Muscle of leg (tissue), 11 donors: Measurements from ENCODE around the gene GPD1. TPM values are rescaled to one million over a fixed set of nuclear protein-coding genes. Genes with fewer than 3 reads are reported as not detected.

Experiments
- DNase-seq: peaks from one replicate; pipeline ENCODE4 v3.0.0; 2013
- H3K27ac ChIP-seq: one replicate; pipeline ENCODE4 v1.5.1; 2013; ENCODE audit warnings: mild to moderate bottlenecking, low read length, control low read depth
- H3K27me3 ChIP-seq: one replicate; pipeline ENCODE4 v1.6.1; 2013; ENCODE audit warnings: low read length; ENCODE audit not compliant: control insufficient read depth, insufficient read depth
- H3K36me3 ChIP-seq: one replicate; pipeline ENCODE4 v1.6.1; 2013; ENCODE audit warnings: low read length; ENCODE audit not compliant: control insufficient read depth, insufficient read depth
- H3K4me1 ChIP-seq: one replicate; pipeline ENCODE4 v1.6.1; 2013; ENCODE audit warnings: low read length; ENCODE audit not compliant: control insufficient read depth, insufficient read depth
- H3K4me3 ChIP-seq: one replicate; pipeline ENCODE4 v1.5.1; 2013; ENCODE audit warnings: low read length, control low read depth
- H3K9me3 ChIP-seq: replicated peaks from 2 replicates; pipeline ENCODE4 v1.6.1; 2013; ENCODE audit warnings: low read depth, low read length; ENCODE audit not compliant: control insufficient read depth
- WGBS: methylation state at CpG from one replicate; pipeline ENCODE4 v1.1.5; 2013; ENCODE audit warnings: missing lambda C conversion rate; ENCODE audit not compliant: insufficient coverage; 5-methylcytosine and 5-hydroxymethylcytosine counted together
- polyA plus RNA-seq, 8 donors: library from polyadenylated mRNA; unstranded; fragments of 120-200 nt; gene quantifications; one replicate each; pipeline versions ENCODE4 v1.2.1 to v1.2.3, GENCODE V29; 2013; ENCODE audit warnings: inconsistent platforms in 1 of 8, low replicate concordance in 1 of 8; ENCODE audit not compliant: insufficient read length in 8 of 8, insufficient read depth in 1 of 8
- total RNA-seq: library from RNA; stranded (reverse); fragments of 120-200 nt; gene quantifications from one replicate; pipeline ENCODE4 v1.2.4, GENCODE V29; 2013

Gene GPD1
- total and polyA plus RNA-seq, 9 donors: 23.6 to 70.2 (median 56.3) TPM

DNA sequence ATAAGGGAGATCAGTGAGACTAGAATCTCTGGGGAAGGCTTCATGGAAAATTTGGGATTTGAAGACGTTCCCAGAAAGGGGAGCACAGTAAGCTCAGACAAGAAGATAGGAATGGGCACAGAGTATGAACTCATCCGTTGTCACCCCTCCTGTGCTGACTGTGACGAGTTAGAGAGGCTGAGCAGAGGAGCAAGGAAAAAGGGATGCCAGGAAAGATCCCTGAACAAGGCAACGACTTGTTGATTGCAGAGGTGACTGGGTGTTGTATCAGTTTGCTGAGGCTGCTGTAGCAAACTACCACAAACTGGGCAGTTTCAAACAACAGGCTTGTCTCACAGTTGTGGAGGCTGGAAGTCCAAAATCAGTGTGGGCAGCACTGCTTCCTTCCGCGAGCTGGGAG, 5.9 kb upstream of the GPD1 start:
- peaks cover 13% of the 10 kb centered on the region for H3K4me1 ChIP-seq
- 83% methylated on average over 6 of the region's 6 CpGs for WGBS
- peaks cover 83% of the 10 kb centered on the region for H3K36me3 ChIP-seq
- H3K27me3 ChIP-seq: no peaks in the 10 kb centered on the region
- no peaks in the 10 kb centered on the region for H3K9me3 ChIP-seq
- DNase-seq: no peak
- H3K27ac ChIP-seq: no peak overlapping the region
- H3K4me3 ChIP-seq: no peak overlapping the region

DNA sequence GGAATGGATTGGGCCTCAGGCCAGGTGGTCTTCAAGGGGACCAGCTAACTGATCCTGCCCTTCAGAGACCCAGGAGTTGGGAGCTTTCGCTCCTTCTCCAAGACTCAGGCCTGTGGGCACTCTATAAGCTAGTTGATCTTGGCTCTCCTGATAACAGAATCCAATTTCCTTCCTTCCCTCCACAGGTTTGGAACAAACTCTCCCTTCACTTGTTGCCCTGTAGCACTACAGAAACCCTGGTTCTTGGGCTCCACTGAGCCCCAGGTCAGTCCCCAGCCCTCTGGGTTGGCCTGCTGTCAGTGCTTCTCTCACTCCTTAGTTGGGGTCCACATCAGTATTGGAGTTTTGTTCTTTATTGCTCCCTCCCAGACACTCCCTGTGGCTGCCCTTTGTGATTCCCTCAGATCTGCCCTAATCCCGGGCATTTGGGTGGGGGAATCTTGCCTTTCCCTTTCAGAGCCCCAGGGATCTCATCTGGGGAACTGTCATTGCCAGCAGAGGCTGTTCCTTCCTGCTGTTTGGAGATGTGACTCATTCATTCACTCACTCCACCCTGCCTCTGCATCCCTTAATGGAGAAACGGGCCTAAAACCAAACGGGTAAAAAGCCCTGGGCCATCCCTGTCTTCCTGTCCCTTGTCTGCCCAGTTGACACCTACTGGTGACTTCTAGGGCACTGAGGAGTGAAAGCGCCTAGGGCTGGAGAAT, 4.4 kb upstream of the GPD1 start:
- Histone ChIP-seq H3K4me3 (no peak overlapping the region), H3K27ac (no peak overlapping the region), H3K9me3 (no peaks in the 10 kb centered on the region), H3K27me3 (no peaks in the 10 kb centered on the region), H3K36me3 (peaks cover 70% of the 10 kb centered on the region), H3K4me1 (peaks cover 28% of the 10 kb centered on the region)
- DNase-seq: no peak
- WGBS: 74% methylated on average over 3 of the region's 5 CpGs

DNA sequence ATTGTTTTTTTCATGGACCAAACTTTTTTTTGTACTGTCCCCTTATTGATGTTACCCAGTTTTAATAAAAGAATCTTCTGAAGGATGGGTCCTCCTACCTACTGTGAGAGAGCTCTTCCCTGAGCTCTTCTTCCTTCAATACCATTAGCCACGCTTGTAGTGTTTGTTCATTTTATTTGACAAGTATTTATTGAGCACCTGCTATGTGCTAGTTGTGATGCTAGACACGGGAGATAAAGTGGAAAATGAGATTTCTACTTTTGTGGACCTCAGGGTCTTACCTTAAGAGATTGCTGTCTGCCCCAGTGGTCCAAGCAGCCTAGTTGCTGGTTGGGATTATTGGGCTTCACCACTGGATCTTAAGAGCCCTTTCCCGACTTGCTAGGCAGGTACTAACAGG, 3.2 kb upstream of the GPD1 start:
- peaks cover 59% of the 10 kb centered on the region for H3K36me3 ChIP-seq
- WGBS: 60% methylated on average over 2 of the region's 3 CpGs
- no peak overlapping the region for H3K4me3 ChIP-seq
- H3K27ac ChIP-seq: no peak overlapping the region
- H3K4me1 ChIP-seq: peaks cover 39% of the 10 kb centered on the region
- no peak for DNase-seq
- no peaks in the 10 kb centered on the region for H3K9me3 ChIP-seq
- H3K27me3 ChIP-seq: no peaks in the 10 kb centered on the region

DNA sequence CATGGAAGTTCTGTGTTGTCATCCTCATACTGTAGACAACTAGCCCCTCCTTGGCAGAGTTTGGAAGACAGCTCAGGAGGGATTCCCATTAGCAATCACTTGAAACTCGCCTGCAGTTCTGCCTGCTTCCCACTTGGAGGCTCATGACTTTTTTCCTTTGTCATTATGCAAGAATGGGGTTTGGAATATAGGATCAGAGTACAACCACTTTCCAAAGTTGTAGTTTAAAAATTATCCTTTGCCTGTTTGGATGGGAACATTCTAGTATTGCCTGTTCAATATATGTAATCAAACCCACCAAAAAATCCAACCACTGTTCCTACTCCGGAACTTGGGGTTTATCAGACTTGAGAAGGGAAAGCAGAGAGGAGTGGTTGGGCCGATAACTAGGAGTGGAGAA, 2.1 kb upstream of the GPD1 start:
- peak; percentile 72 for DNase-seq
- H3K36me3 ChIP-seq: peaks cover 48% of the 10 kb centered on the region
- H3K27ac ChIP-seq: no peak overlapping the region
- H3K4me1 ChIP-seq: peaks cover 42% of the 10 kb centered on the region
- H3K27me3 ChIP-seq: no peaks in the 10 kb centered on the region
- WGBS: no CpG with 5 or more reads among the region's 3 CpGs
- H3K9me3 ChIP-seq: no peaks in the 10 kb centered on the region
- no peak overlapping the region for H3K4me3 ChIP-seq

DNA sequence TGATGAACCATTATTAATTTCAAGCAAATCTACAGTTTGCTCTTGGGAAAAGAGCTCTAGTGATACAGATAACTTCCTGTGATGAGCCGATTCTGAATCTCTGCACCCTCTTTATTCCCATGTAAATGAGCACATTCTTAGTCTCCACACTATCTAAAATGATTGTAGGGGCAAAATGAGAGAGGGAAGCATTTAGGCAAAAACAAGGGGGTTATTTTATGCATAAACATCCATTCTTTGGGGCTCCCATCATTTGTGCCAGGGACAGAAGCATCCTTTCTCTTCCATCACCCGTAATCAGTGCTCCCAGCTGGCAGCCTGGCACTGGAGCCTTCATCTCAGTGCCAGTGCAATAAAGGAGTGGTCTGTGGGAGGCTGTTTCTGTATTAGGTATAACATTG, 1.7 kb upstream of the GPD1 start:
- no peak for DNase-seq
- Histone ChIP-seq H3K36me3 (peaks cover 43% of the 10 kb centered on the region), H3K9me3 (no peaks in the 10 kb centered on the region), H3K27ac (no peak overlapping the region), H3K4me1 (peaks cover 42% of the 10 kb centered on the region), H3K4me3 (no peak overlapping the region), H3K27me3 (no peaks in the 10 kb centered on the region)
- WGBS: no CpG with 5 or more reads among the region's 2 CpGs

DNA sequence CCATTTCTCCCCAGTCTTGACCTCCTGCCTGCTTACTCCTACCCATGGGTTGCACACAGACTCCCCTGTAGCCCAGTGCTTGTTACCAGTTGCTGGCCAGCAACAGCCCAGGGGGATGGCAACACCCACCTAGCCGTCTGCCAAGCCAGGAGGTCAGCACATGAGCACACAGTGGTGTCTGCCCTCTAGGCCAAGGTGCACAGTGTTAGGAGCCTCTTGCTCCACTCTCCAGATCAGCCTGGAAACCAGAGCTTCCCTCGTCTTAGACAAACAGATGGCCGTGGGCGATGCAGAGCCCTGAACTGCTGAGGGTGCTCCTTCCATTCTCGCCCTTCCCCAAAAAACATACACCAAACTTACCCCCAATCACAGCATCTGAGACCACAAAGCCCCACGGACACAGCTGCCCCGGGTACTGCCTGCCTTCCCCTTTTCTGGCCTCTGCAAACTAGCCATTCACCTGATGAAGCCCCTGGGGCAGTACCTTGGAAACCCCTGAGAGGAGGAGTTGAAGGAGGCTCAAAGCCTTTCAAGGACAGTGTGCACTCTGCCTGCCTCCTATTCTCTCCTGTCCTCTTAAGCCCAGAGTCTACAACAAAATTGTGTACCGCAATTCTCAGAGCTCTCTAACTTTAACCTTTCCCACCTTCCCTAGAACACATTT, 1.0 kb upstream of the GPD1 start:
- H3K4me1 ChIP-seq: peaks cover 42% of the 10 kb centered on the region
- H3K9me3 ChIP-seq: no peaks in the 10 kb centered on the region
- peaks cover 38% of the 10 kb centered on the region for H3K36me3 ChIP-seq
- no peaks in the 10 kb centered on the region for H3K27me3 ChIP-seq
- no peak for DNase-seq
- peak overlapping the region; percentile 87 for H3K27ac ChIP-seq
- no peak overlapping the region for H3K4me3 ChIP-seq
- 86% methylated on average over 4 of the region's 8 CpGs for WGBS

DNA sequence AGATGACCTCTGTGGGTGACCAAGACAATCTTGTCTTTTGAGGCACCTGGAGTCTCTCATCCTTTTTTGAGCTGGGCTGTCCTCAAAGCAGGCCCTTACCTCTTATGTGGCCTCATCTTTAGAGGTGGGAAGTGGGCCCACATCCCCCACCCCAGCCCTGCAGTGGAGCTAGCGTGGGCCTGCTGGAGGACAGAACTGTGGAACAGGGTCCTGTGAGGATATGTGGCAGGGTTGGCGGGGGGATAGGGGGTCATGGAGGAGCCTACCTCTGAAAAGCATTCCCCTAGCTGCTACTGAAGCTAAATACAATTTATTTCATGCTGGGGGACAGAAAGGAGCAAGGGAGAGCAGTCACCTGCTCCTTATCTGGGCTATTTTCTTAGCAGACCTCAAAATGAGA, 457 bp upstream of the GPD1 start:
- WGBS: no CpG with 5 or more reads among the region's 2 CpGs
- no peak overlapping the region for H3K4me3 ChIP-seq
- H3K4me1 ChIP-seq: peaks cover 42% of the 10 kb centered on the region
- H3K36me3 ChIP-seq: peaks cover 32% of the 10 kb centered on the region
- H3K27me3 ChIP-seq: no peaks in the 10 kb centered on the region
- peak overlapping the region; percentile 87 for H3K27ac ChIP-seq
- H3K9me3 ChIP-seq: no peaks in the 10 kb centered on the region
- no peak for DNase-seq

DNA sequence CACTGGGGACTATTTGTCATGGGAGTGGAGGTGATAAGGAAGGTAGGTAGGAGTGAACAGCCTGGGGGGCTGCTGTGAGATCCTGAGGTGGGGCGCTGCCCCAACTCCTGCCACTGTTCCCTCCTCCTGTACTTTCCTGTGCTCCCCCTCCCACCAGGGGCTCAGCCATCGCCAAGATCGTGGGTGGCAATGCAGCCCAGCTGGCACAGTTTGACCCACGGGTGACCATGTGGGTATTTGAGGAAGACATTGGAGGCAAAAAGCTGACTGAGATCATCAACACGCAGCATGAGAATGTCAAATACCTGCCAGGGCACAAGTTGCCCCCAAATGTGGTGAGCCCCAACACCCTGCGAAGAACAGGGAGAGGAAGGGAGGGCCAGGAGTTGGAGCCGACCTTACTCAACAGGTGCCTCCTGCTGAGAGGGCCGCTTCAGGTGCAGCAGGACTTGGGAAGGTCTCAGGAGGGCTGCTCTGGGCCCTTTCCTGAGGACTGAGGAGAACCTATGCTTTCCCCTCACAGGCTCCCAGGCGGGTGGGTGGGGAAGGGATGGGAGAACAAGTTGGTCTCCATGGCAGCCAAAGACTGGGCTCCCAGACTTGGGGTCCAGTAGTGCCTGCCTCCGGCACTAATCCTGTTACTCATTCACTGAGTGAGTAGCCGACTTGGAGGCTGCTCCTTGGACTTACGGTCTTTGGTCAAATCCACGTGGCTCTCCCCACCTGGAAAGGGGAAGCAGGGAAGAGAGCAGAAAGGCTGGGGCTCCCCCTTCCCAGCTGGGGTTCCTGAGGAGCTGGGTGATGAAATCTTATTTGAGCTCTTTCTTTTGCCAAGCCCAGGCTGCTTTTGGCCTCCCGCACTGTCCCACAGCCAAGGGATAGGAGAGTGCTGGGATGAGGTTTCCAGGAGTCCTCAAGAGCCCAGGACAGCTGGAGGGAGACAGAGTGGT, 884 bp downstream of the GPD1 start:
- peak overlapping the region; percentile 42 for H3K4me3 ChIP-seq
- H3K4me1 ChIP-seq: peaks cover 50% of the 10 kb centered on the region
- H3K27ac ChIP-seq: peak overlapping the region; percentile 87
- peaks cover 19% of the 10 kb centered on the region for H3K36me3 ChIP-seq
- H3K9me3 ChIP-seq: no peaks in the 10 kb centered on the region
- WGBS: 64% methylated on average over 9 of the region's 14 CpGs
- DNase-seq: peak; percentile 83
- H3K27me3 ChIP-seq: no peaks in the 10 kb centered on the region

DNA sequence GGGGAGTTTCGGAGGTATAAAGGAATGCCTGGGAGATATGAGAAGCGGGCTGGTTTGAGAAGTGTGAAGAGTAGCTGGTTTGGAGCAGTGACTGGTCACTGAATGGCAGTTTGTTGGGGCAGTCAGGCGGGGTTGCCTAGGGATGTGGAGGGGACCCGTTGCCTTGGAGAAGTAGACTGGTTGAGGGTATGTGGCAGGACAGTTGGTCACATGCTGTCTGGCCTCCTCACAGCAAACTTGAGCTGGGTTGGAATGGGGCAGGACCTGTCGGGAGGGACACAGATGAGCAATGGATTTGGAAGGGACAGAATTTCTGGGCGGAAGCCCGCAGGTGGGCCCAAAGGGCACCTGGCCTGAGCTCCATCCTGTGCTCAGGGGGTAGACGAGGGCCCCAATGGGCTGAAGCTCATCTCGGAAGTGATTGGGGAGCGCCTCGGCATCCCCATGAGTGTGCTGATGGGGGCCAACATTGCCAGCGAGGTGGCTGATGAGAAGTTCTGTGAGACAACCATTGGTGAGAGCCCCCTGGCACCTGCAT, 2.2 kb downstream of the GPD1 start:
- H3K4me3 ChIP-seq: no peak overlapping the region
- WGBS: 92% methylated on average over 9 of the region's 12 CpGs
- DNase-seq: no peak
- no peak overlapping the region for H3K27ac ChIP-seq
- H3K9me3 ChIP-seq: no peaks in the 10 kb centered on the region
- H3K36me3 ChIP-seq: peaks cover 8% of the 10 kb centered on the region
- H3K4me1 ChIP-seq: peaks cover 63% of the 10 kb centered on the region
- H3K27me3 ChIP-seq: no peaks in the 10 kb centered on the region

DNA sequence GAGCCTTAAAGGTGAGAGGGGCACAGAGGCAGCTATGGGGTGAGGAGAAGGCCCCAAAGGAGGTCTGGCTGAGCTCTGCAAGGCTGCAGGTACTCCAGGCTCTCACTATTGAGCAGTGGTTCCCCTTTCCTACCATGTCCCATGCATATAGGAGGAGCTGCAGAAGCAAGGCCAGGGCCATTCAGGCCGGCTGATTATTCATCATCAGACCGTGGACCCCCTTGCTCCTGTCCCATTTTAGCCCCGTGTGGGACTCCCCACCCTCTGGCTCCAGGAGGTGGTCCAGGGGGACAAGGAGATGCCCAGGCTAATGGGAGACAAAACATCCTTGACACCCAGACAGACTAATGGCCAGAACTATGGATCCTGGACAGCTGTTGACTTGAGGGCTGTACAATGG, 3.1 kb downstream of the GPD1 start:
- no peaks in the 10 kb centered on the region for H3K27me3 ChIP-seq
- H3K4me3 ChIP-seq: no peak overlapping the region
- peaks cover 6% of the 10 kb centered on the region for H3K36me3 ChIP-seq
- H3K4me1 ChIP-seq: peaks cover 63% of the 10 kb centered on the region
- H3K27ac ChIP-seq: no peak overlapping the region
- no peaks in the 10 kb centered on the region for H3K9me3 ChIP-seq
- DNase-seq: no peak
- 83% methylated on average over 1 of the region's 3 CpGs for WGBS
